Gastrocnemius medialis (tissue), 4 donors: ENCODE data around the gene XIRP1. TPM values are rescaled to one million over a fixed set of nuclear protein-coding genes. Genes with fewer than 3 reads are reported as not detected.

ENCODE experiments used
- ATAC-seq, 2 donors: fragments of 150-250 bp; one replicate each; pipeline ENCODE4 v1.9.1; 2016
- DNase-seq, 2 donors: peaks; one replicate each; pipeline ENCODE4 v3.0.0-alpha.2; 2019
- H3K27ac ChIP-seq, 4 donors: fragments of 200-600 bp; sonication (generic); 1 replicate in 1 of 4; 2 replicates in 3 of 4; pipeline ENCODE4 v1.5.1; 2016 to 2018; ENCODE audit warnings: mild to moderate bottlenecking in 2 of 4, moderate library complexity in 1 of 4
- H3K27me3 ChIP-seq, 3 donors: fragments of 200-600 bp; sonication (generic) in 2 of 3; 1 replicate in 1 of 3; 2 replicates in 2 of 3; pipeline versions ENCODE4 v1.5.1 to v1.6.0; 2016 to 2019; ENCODE audit warnings: mild to moderate bottlenecking in 1 of 3, moderate library complexity in 1 of 3
- H3K36me3 ChIP-seq, 2 donors: fragments of 200-600 bp; sonication (generic) in 1 of 2; one replicate each; pipeline ENCODE4 v1.5.1; 2017 to 2018
- H3K4me1 ChIP-seq, 2 donors: fragments of 200-600 bp; sonication (generic) in 1 of 2; one replicate each; pipeline ENCODE4 v1.5.1; 2016 to 2017; ENCODE audit warnings: mild to moderate bottlenecking in 2 of 2
- H3K4me3 ChIP-seq, 4 donors: fragments of 200-600 bp; sonication (generic) in 3 of 4; 1 replicate in 1 of 4; 2 replicates in 3 of 4; pipeline ENCODE4 v1.5.1; 2016 to 2019; ENCODE audit warnings: mild to moderate bottlenecking in 2 of 4
- H3K9me3 ChIP-seq, 3 donors: fragments of 200-600 bp; sonication (generic) in 2 of 3; 1 replicate in 1 of 3; 2 replicates in 2 of 3; pipeline ENCODE4 v1.5.1; 2016 to 2019
- POLR2A ChIP-seq, 2 donors: fragments of 450-650 bp; IDR thresholded peaks; one replicate each; pipeline ENCODE4 v1.6.1; 2017; ENCODE audit warnings: antibody characterized with exemption in 2 of 2, mild to moderate bottlenecking in 2 of 2, moderate library complexity in 2 of 2
- in situ Hi-C, 4 donors: fragments of 200-750 bp; cut with MboI; loops; one replicate each; pipeline versions ENCODE4 v1.15.0 to v1.8.0; 2017; ENCODE audit warnings: low sequenced_read_pairs in 4 of 4
- intact Hi-C: fragments of 100-400 bp; cut with DNase I; formaldehyde crosslinking; loops from one replicate; pipeline ENCODE4 v1.15.1; 2023; ENCODE audit warnings: low total_unique reads
- total RNA-seq, 4 donors: library from RNA; depleted of rRNA; stranded (reverse); fragments of >200 nt; gene quantifications; one replicate each; pipeline versions ENCODE4 v1.1.0 to v1.2.3, GENCODE V29; 2016
- TF ChIP-seq, protein P1 (sequence below), 5 experiments: fragments of 450-650 bp in 3 of 5; fragments of 200-600 bp in 2 of 5; sonication (generic) in 2 of 5; IDR thresholded peaks in 4 of 5; conservative IDR thresholded peaks in 1 of 5; 1 replicate in 4 of 5; 2 replicates in 1 of 5; pipeline ENCODE4 v1.5.1; 2016 to 2019; ENCODE audit warnings: antibody characterized with exemption in 5 of 5, mild to moderate bottlenecking in 3 of 5, moderate library complexity in 3 of 5

XIRP1 gene
- total RNA-seq, 4 donors from 2014 or later = 52.4 to 329 (median 128) TPM

DNA sequence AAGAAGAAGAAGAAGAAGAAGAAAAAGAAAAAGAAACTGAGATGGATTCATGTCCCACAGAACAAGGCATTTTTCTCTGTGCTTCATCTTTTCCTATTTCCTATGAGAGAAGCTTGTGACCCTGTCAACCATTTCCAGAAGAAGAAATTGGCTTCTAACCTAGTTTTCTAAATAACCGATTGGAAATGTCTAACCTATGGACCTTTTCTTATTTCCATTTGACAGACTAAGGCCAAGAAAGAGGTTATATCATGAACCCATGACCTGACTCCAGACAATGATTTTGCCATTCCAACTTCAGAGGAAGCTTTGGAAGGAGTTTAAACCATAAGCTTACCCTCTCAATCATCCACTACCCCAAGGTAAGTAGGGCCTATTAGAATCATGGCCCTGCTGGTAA is 22.7 kb downstream of the XIRP1 start:
- no peaks in the 10 kb centered on the region for H3K9me3 ChIP-seq
- H3K36me3 ChIP-seq = no peaks in the 10 kb centered on the region
- DNase-seq (no peak), ATAC-seq (no peak)
- H3K27ac ChIP-seq = no peak overlapping the region
- TF ChIP-seq, protein P1, sequence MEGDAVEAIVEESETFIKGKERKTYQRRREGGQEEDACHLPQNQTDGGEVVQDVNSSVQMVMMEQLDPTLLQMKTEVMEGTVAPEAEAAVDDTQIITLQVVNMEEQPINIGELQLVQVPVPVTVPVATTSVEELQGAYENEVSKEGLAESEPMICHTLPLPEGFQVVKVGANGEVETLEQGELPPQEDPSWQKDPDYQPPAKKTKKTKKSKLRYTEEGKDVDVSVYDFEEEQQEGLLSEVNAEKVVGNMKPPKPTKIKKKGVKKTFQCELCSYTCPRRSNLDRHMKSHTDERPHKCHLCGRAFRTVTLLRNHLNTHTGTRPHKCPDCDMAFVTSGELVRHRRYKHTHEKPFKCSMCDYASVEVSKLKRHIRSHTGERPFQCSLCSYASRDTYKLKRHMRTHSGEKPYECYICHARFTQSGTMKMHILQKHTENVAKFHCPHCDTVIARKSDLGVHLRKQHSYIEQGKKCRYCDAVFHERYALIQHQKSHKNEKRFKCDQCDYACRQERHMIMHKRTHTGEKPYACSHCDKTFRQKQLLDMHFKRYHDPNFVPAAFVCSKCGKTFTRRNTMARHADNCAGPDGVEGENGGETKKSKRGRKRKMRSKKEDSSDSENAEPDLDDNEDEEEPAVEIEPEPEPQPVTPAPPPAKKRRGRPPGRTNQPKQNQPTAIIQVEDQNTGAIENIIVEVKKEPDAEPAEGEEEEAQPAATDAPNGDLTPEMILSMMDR (IDR thresholded peaks at IDR 0.05 in 4 of 5, conservative IDR thresholded peaks at IDR 0.05 in 1 of 5) = no peak
- no peak for TF ChIP-seq POLR2A (IDR thresholded peaks at IDR 0.05)
- in situ Hi-C loops (no loop called here), intact Hi-C loops (no loop called here)
- H3K4me3 ChIP-seq = no peak overlapping the region
- H3K27me3 ChIP-seq = no peaks in the 10 kb centered on the region
- peaks cover 0 to 6% of the 10 kb centered on the region in 2 donors for H3K4me1 ChIP-seq

DNA sequence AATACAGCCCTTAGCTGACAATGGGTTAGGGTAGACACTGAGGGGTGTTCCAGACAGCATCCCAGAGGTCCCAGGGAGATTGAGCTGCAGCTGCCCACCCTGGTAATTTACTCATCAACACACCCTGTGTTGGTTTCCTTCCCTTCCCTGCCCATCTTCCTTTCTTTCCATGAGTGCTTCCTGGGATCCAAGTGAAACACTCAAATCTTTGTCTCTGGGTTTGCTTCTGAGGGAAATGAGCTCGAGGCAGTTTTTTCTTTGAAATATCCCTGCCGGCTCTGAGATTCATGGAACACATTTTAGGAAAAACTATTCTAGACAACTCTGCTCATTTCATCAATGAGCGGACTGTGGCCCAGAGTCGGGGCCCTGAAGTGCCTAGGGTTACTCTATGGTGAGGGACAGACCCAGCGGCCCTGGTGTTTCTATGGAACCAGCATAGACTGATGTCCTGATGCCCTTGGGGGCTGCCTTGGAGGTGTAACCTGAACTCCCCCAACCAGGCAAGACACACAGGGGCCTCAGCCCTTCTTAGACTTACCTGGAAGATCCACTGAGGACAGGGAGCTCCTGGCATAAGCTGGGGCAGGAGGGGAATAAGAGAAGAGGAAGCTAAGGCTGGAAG is 24.1 kb downstream of the XIRP1 start:
- no peak overlapping the region for H3K4me3 ChIP-seq
- no peak for TF ChIP-seq POLR2A (IDR thresholded peaks at IDR 0.05)
- TF ChIP-seq, protein P1 (IDR thresholded peaks at IDR 0.05 in 4 of 5, conservative IDR thresholded peaks at IDR 0.05 in 1 of 5) = no peak
- no peaks in the 10 kb centered on the region for H3K9me3 ChIP-seq
- no peaks in the 10 kb centered on the region for H3K36me3 ChIP-seq
- intact Hi-C loops = loop anchor here (1.0 kb wide), 1 partner anchor 8 kb away; no protein-coding TSS in a partner anchor
- ATAC-seq (no peak), DNase-seq (no peak)
- in situ Hi-C loops = no loop called here
- H3K27me3 ChIP-seq = no peaks in the 10 kb centered on the region
- peaks cover 0 to 6% of the 10 kb centered on the region in 2 donors for H3K4me1 ChIP-seq
- no peak overlapping the region for H3K27ac ChIP-seq

DNA sequence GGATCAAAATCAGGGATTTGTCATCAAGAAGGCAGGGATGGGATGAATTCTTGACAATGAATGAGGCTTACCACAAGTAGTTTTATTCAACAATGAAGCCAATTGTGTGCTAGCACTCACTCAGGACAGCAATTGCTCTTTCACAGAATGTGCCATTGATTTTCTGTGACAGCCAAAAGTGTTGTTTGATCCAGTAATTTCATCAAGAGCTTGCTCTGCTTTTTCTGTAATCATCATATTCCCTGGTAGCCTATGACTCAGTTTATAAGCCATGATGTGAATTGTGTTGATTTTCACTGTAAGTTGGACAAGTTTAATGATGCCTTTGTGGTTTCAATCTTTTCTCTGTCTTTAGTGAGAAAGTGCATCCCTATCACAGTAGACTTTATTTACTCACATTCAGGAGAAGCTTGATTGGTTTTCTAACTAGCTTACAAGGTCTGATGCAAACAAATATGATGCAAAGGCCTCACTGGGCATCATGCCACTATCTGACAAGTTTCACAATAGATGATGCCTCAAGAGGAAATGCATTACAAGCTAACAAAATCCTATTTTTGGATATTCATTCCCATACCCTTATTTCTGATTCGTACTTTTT is 25.4 kb downstream of the XIRP1 start:
- no peaks in the 10 kb centered on the region for H3K36me3 ChIP-seq
- peak overlapping the region in 3 of 4 donors; percentile 12 to 44 (median 41) for H3K27ac ChIP-seq
- in situ Hi-C loops (no loop called here), intact Hi-C loops (no loop called here)
- TF ChIP-seq POLR2A (IDR thresholded peaks at IDR 0.05) = no peak
- TF ChIP-seq, protein P1 (IDR thresholded peaks at IDR 0.05 in 4 of 5, conservative IDR thresholded peaks at IDR 0.05 in 1 of 5) = no peak
- H3K9me3 ChIP-seq = no peaks in the 10 kb centered on the region
- DNase-seq = peak in 1 of 2 donors; percentile 84
- no peak overlapping the region for H3K4me3 ChIP-seq
- peak; percentile 73 to 90 for ATAC-seq
- H3K4me1 ChIP-seq = peaks cover 0 to 6% of the 10 kb centered on the region in 2 donors
- no peaks in the 10 kb centered on the region for H3K27me3 ChIP-seq

DNA sequence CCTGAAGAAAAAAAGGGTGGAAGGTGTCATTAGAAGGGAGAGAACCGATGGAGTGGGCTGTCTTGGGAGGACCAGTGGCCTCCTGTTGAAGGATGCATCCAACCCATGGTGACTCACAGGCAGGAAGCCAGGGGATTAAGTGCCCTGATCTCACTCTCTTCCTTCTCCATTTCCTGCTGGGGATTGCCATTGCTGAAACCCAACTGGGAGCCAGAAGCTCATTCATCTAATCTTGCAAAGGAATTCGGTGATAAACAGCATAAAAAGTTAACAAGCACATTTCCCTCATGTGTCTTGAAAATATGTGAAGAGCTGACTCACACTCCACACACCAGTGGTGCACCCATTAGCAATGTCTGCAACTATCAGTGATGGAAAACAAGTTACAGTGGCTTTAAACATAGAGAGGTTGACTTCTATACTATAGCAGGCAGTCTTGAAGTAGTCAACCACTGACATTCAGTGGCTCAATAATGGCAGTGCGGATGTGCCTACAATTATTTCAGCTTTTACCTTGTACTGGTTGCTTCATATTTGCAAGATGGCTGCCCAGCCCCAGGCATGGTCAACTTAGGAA is 26.2 kb downstream of the XIRP1 start:
- TF ChIP-seq POLR2A (IDR thresholded peaks at IDR 0.05) = no peak
- TF ChIP-seq, protein P1 (IDR thresholded peaks at IDR 0.05 in 4 of 5, conservative IDR thresholded peaks at IDR 0.05 in 1 of 5) = no peak
- peaks cover 0 to 6% of the 10 kb centered on the region in 2 donors for H3K4me1 ChIP-seq
- no peaks in the 10 kb centered on the region for H3K27me3 ChIP-seq
- in situ Hi-C loops = no loop called here
- peak overlapping the region in 1 of 4 donors; percentile 41 for H3K27ac ChIP-seq
- intact Hi-C loops = no loop called here
- ATAC-seq (peak in 1 of 2 donors; percentile 19), DNase-seq (no peak)
- H3K36me3 ChIP-seq = no peaks in the 10 kb centered on the region
- H3K9me3 ChIP-seq = no peaks in the 10 kb centered on the region
- no peak overlapping the region for H3K4me3 ChIP-seq
